Measurements from ENCODE around the gene SPESP1. TPM values are rescaled to one million over a fixed set of nuclear protein-coding genes. Genes with fewer than 3 reads are reported as not detected.
"Not testable (repeated sequence)": the region's sequence is repeated elsewhere in the genome, so short reads cannot be mapped to it uniquely, and the experiment has no call there.

The SPESP1 gene
- total RNA-seq, 1 experiment from 2014 or later, result 17.6 TPM

DNA sequence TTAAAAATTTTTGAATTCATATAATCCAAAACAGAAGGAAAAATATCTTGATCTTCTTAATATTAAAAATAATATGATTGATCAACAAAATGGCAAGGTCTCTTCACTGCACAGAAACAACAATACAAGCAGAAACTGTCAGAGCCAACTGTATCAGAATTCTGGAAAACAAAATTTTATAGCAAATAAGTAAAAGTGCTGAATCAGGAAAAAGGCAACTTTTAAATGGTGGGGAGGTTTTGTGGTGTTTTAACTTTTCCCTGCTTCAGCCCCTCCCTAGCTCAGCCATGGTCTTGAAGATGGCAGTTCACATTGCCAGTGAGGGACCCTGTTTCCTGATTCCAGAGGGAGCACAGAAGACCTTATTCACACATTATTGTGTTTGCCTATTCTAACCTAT is 37.6 kb downstream of the SPESP1 start:
- TF ChIP-seq, protein P1, sequence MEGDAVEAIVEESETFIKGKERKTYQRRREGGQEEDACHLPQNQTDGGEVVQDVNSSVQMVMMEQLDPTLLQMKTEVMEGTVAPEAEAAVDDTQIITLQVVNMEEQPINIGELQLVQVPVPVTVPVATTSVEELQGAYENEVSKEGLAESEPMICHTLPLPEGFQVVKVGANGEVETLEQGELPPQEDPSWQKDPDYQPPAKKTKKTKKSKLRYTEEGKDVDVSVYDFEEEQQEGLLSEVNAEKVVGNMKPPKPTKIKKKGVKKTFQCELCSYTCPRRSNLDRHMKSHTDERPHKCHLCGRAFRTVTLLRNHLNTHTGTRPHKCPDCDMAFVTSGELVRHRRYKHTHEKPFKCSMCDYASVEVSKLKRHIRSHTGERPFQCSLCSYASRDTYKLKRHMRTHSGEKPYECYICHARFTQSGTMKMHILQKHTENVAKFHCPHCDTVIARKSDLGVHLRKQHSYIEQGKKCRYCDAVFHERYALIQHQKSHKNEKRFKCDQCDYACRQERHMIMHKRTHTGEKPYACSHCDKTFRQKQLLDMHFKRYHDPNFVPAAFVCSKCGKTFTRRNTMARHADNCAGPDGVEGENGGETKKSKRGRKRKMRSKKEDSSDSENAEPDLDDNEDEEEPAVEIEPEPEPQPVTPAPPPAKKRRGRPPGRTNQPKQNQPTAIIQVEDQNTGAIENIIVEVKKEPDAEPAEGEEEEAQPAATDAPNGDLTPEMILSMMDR (IDR thresholded peaks at IDR 0.05; ENCODE audit: unreplicated experiment), result no peak
- no TSS peak for BruUV-seq (replicated peaks)
- intact Hi-C loops (cut with micrococcal nuclease), result no loop called here
- H3K4me1 Mint-ChIP-seq (ENCODE audit: insufficient read depth, unreplicated experiment), result no peaks in the 10 kb centered on the region
- ChIA-PET CTCF (no interaction called here), POLR2A (interaction anchor here (0.6 to 0.7 kb wide), 2 partner anchors 203 to 389 kb away, joined by 3 to 4 read pairs; no protein-coding TSS in a partner anchor)
- H3K9me3 Mint-ChIP-seq (ENCODE audit: unreplicated experiment), result peaks cover 17% of the 10 kb centered on the region
- H3K27me3 Mint-ChIP-seq (ENCODE audit: insufficient read depth, unreplicated experiment), result no peaks in the 10 kb centered on the region
- DNase-seq (ENCODE audit: unreplicated experiment), result no peak
- no peak overlapping the region for H3K27ac Mint-ChIP-seq (ENCODE audit: low read depth, unreplicated experiment)
- no peaks in the 10 kb centered on the region for H3K36me3 Mint-ChIP-seq (ENCODE audit: insufficient read depth, unreplicated experiment)
- no peak overlapping the region for H3K4me3 Mint-ChIP-seq (ENCODE audit: unreplicated experiment)

DNA sequence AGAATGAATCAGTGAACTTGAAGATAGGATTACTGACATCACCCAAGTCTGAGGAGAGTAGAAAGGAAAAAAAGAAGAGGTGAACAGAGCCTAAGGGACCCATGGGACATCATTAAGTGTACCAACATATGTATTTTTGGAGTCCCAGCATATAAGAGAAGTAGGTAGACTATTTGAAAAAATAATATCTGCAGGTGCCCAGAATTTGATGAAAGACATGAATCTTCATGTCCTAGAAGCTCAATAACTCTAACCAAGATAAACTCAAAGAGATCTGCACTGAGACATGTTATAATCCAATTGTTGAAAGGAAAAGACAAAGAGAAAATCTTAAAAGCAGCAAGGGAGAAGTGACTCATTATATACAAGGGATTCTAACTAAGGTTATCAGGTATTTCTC is 39.0 kb downstream of the SPESP1 start:
- H3K4me3 Mint-ChIP-seq (ENCODE audit: unreplicated experiment), result no peak overlapping the region
- no peak overlapping the region for H3K27ac Mint-ChIP-seq (ENCODE audit: low read depth, unreplicated experiment)
- TF ChIP-seq, protein P1 (IDR thresholded peaks at IDR 0.05; ENCODE audit: unreplicated experiment), result no peak
- H3K27me3 Mint-ChIP-seq (ENCODE audit: insufficient read depth, unreplicated experiment), result no peaks in the 10 kb centered on the region
- H3K36me3 Mint-ChIP-seq (ENCODE audit: insufficient read depth, unreplicated experiment), result no peaks in the 10 kb centered on the region
- H3K4me1 Mint-ChIP-seq (ENCODE audit: insufficient read depth, unreplicated experiment), result no peaks in the 10 kb centered on the region
- ChIA-PET CTCF (no interaction called here), POLR2A (no interaction called here)
- DNase-seq (ENCODE audit: unreplicated experiment), result no peak
- intact Hi-C loops (cut with micrococcal nuclease), result no loop called here
- BruUV-seq (replicated peaks), result no TSS peak
- H3K9me3 Mint-ChIP-seq (ENCODE audit: unreplicated experiment), result peaks cover 17% of the 10 kb centered on the region

DNA sequence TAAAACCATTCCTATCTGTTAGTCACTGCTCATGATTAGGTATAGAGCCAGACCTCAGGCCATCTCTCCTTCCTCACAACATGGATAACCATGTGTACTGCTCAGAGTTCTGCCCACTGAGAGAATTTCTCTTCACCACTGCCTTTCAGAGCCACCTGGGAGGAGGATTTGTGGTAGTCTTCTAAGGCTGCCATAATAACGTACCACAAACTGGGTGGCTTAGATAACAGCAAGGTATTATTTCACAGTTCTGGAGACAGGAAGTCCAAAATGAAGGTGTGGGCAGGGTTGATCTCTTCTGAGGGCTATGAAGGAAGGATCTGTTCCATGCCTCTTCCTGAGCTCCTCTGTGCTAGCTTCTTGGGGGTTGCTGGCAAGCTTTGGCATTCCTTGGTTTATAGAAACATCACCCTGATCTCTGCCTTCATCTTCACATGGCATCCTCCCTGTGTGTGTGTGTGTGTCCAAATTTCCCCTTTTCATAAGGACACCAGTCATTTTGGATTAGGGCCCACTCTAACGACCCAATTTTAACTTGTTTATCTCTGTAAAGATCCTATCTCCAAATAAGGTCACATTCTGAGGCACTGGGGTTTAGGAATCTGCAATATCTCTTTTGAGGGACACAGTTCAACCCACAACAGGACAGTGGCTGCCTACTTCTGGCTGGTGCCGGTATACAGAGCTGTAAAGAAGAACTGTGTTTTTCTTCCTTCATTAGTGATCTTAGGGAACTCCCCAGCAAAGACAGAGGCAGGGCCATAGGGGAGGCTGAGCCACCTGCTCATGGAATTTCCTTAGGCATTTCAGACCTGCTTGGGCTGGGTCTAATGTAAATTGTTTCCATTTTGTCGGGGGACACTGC is 42.1 kb downstream of the SPESP1 start:
- BruUV-seq (replicated peaks), result no TSS peak
- CTCF ChIA-PET, result interaction anchor here (0.8 kb wide), 2 partner anchors 12 to 1184 kb away, joined by 3 read pairs; no protein-coding TSS in a partner anchor
- TF ChIP-seq, protein P1 (IDR thresholded peaks at IDR 0.05; ENCODE audit: unreplicated experiment), result no peak
- DNase-seq (ENCODE audit: unreplicated experiment), result no peak
- Mint-ChIP-seq H3K27ac (ENCODE audit: low read depth, unreplicated experiment) (no peak overlapping the region), H3K27me3 (ENCODE audit: insufficient read depth, unreplicated experiment) (no peaks in the 10 kb centered on the region), H3K9me3 (ENCODE audit: unreplicated experiment) (peaks cover 17% of the 10 kb centered on the region), H3K4me3 (ENCODE audit: unreplicated experiment) (no peak overlapping the region), H3K4me1 (ENCODE audit: insufficient read depth, unreplicated experiment) (no peaks in the 10 kb centered on the region), H3K36me3 (ENCODE audit: insufficient read depth, unreplicated experiment) (no peaks in the 10 kb centered on the region)
- POLR2A ChIA-PET, result no interaction called here
- intact Hi-C loops (cut with micrococcal nuclease), result no loop called here

DNA sequence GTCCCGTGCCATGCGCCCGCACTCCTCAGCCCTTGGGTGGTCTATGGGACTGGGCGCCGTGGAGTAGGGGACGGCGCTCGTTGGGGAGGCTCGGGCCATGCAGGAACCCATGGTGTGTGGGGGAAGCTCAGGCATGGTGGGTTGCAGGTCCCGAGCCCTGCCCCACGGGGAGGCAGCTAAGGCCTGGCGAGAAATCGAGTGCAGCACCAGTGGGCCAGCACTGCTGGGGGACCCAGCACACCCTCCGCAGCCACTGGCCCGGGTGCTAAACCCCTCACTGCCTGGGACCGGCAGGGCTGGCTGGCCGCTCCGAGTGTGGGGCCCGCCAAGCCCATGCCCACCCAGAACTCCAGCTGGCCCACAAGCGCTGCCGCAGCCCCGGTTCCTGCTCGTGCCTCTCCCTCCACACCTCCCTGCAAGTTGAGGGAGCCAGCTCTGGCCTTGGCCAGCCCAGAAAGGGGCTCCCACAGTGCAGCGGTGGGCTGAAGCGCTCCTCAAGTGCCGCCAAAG is 45.4 kb downstream of the SPESP1 start:
- POLR2A ChIA-PET; H3K27me3 Mint-ChIP-seq (ENCODE audit: insufficient read depth, unreplicated experiment); DNase-seq (ENCODE audit: unreplicated experiment); H3K9me3 Mint-ChIP-seq (ENCODE audit: unreplicated experiment); CTCF ChIA-PET; H3K4me1 Mint-ChIP-seq (ENCODE audit: insufficient read depth, unreplicated experiment); H3K36me3 Mint-ChIP-seq (ENCODE audit: insufficient read depth, unreplicated experiment); intact Hi-C loops (cut with micrococcal nuclease); BruUV-seq (replicated peaks); H3K4me3 Mint-ChIP-seq (ENCODE audit: unreplicated experiment); H3K27ac Mint-ChIP-seq (ENCODE audit: low read depth, unreplicated experiment): not testable (repeated sequence)

DNA sequence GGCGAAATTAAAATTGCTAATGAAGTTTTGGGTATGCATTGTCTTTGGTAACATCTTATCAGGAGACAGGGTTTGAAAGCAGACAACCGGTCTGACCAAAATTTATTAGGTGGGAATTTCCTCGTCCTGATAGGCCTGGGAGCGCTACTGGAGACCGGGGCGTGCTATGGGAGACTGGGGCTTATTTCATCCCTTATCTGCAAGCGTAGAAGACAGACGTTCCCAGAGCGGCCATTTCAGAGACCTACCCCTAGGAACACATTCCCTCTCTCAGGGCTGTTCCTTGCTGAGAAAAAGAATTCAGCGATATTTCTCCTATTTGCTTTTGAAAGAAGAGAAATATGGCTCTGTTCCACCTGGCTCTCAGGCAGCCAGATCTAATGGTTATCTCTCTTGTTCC is 47.1 kb downstream of the SPESP1 start:
- intact Hi-C loops (cut with micrococcal nuclease), result not testable (repeated sequence)

More for the DNA sequence above, 47.1 kb downstream of the SPESP1 start:
- BruUV-seq (replicated peaks); CTCF ChIA-PET; H3K4me1 Mint-ChIP-seq (ENCODE audit: insufficient read depth, unreplicated experiment); H3K27ac Mint-ChIP-seq (ENCODE audit: low read depth, unreplicated experiment); POLR2A ChIA-PET; H3K4me3 Mint-ChIP-seq (ENCODE audit: unreplicated experiment); H3K27me3 Mint-ChIP-seq (ENCODE audit: insufficient read depth, unreplicated experiment); H3K9me3 Mint-ChIP-seq (ENCODE audit: unreplicated experiment); H3K36me3 Mint-ChIP-seq (ENCODE audit: insufficient read depth, unreplicated experiment); DNase-seq (ENCODE audit: unreplicated experiment): not testable (repeated sequence)
